GM21381 (cell line): Measurements from ENCODE around the gene NHP2.

Experiments used
- ATAC-seq: cut with Tn5 transposase; IDR thresholded peaks from one replicate; pipeline ENCODE4 v1.9.1; 2021; ENCODE audit warnings: mild to moderate bottlenecking, moderate library complexity; ENCODE audit not compliant: unreplicated experiment

Gene NHP2

GRCh38 chr5:178176791-178177190 lies 23.1 kb upstream of the NHP2 start:
- no peak for ATAC-seq

GRCh38 chr5:178174456-178174855 lies 20.8 kb upstream of the NHP2 start:
- ATAC-seq, result no peak

- no peak for ATAC-seq
Observed at GRCh38 chr5:178170455-178170854, 16.8 kb upstream of the NHP2 start.

- no peak for ATAC-seq
Observed at GRCh38 chr5:178165581-178165980, 11.9 kb upstream of the NHP2 start.

- ATAC-seq, result peak; percentile 97
Observed at GRCh38 chr5:178163772-178164735, 10.4 kb upstream of the NHP2 start.

- no peak for ATAC-seq
Observed at GRCh38 chr5:178162481-178162880, 8.8 kb upstream of the NHP2 start.

- no peak for ATAC-seq
Observed at GRCh38 chr5:178160176-178160575, 6.5 kb upstream of the NHP2 start.

- no peak for ATAC-seq
Observed at GRCh38 chr5:178155065-178155464, 1.4 kb upstream of the NHP2 start.

- no peak for ATAC-seq
Observed at GRCh38 chr5:178152491-178153444, 917 bp downstream of the NHP2 start.

- no peak for ATAC-seq
Observed at GRCh38 chr5:178150977-178151734, 2.5 kb downstream of the NHP2 start.

- ATAC-seq, result no peak
Observed at GRCh38 chr5:178149199-178149932, 4.3 kb downstream of the NHP2 start.

GRCh38 chr5:178147406-178147805 lies 6.3 kb downstream of the NHP2 start:
- ATAC-seq, result no peak

- ATAC-seq, result peak; percentile 60
Observed at GRCh38 chr5:178145965-178146820, 7.5 kb downstream of the NHP2 start.

- no peak for ATAC-seq
Observed at GRCh38 chr5:178143901-178144300, 9.8 kb downstream of the NHP2 start.

GRCh38 chr5:178143246-178143645 lies 10.4 kb downstream of the NHP2 start:
- no peak for ATAC-seq

- no peak for ATAC-seq
Observed at GRCh38 chr5:178142642-178143041, 11.0 kb downstream of the NHP2 start.

GRCh38 chr5:178141550-178141949 lies 12.1 kb downstream of the NHP2 start:
- no peak for ATAC-seq

GRCh38 chr5:178137991-178138390 lies 15.7 kb downstream of the NHP2 start:
- no peak for ATAC-seq

- ATAC-seq, result no peak
Observed at GRCh38 chr5:178136990-178137389, 16.7 kb downstream of the NHP2 start.
